H9 (cell line): ENCODE measurements around the gene ACTN4. TPM values are rescaled to one million over a fixed set of nuclear protein-coding genes. Genes with fewer than 3 reads are reported as not detected.

ENCODE experiments used
- DNase-seq: peaks from one replicate; pipeline ENCODE4 v3.0.0-alpha.2; 2017
- H2AFZ ChIP-seq: one replicate; pipeline ENCODE4 v1.6.1; 2013; ENCODE audit warnings: mild to moderate bottlenecking, low read length, control low read depth, moderate library complexity
- H2AK5ac ChIP-seq: 2 replicates; pipeline ENCODE4 v1.6.1; 2013; ENCODE audit warnings: low read length, control low read depth, mixed read lengths; ENCODE audit not compliant: insufficient read length
- H2BK120ac ChIP-seq: one replicate; pipeline ENCODE4 v1.6.1; 2013; ENCODE audit warnings: low read depth, mild to moderate bottlenecking, low read length, control low read depth, inconsistent platforms; ENCODE audit not compliant: poor library complexity, severe bottlenecking
- H2BK12ac ChIP-seq: 2 replicates; pipeline ENCODE4 v1.6.1; 2013; ENCODE audit warnings: low read length, control low read depth, mixed read lengths, low read depth; ENCODE audit not compliant: insufficient read length
- H2BK15ac ChIP-seq: 2 replicates; pipeline ENCODE4 v1.6.1; 2013; ENCODE audit warnings: low read depth, low read length, control low read depth
- H2BK20ac ChIP-seq: one replicate; pipeline ENCODE4 v1.6.1; 2013; ENCODE audit warnings: low read depth, mild to moderate bottlenecking, low read length, control low read depth, inconsistent platforms; ENCODE audit not compliant: poor library complexity, severe bottlenecking
- H2BK5ac ChIP-seq: 2 replicates; pipeline ENCODE4 v1.6.1; 2013; ENCODE audit warnings: low read length, control low read depth, mixed read lengths; ENCODE audit not compliant: insufficient read length
- H3K14ac ChIP-seq: 2 replicates; pipeline ENCODE4 v1.6.1; 2013; ENCODE audit warnings: low read length, control low read depth; ENCODE audit not compliant: insufficient read depth
- H3K18ac ChIP-seq: 2 replicates; pipeline ENCODE4 v1.6.1; 2013; ENCODE audit warnings: low read depth, mild to moderate bottlenecking, mixed read lengths, low read length, control low read depth; ENCODE audit not compliant: insufficient read length
- H3K23ac ChIP-seq: 2 replicates; pipeline ENCODE4 v1.6.1; 2013; ENCODE audit warnings: low read length, control low read depth, mixed read lengths, low read depth; ENCODE audit not compliant: insufficient read length
- H3K23me2 ChIP-seq: 2 replicates; pipeline ENCODE4 v1.6.1; 2013; ENCODE audit warnings: low read depth, mild to moderate bottlenecking, mixed read lengths, low read length, control low read depth; ENCODE audit not compliant: insufficient read length, poor library complexity, severe bottlenecking
- H3K27ac ChIP-seq: 2 replicates; pipeline ENCODE4 v1.5.1; 2013; ENCODE audit warnings: low read length, control low read depth, mixed read lengths, low read depth; ENCODE audit not compliant: insufficient read length
- H3K27me3 ChIP-seq: 2 replicates; pipeline ENCODE4 v1.6.1; 2013; ENCODE audit warnings: low read length, control low read depth, inconsistent platforms; ENCODE audit not compliant: insufficient read depth
- H3K4ac ChIP-seq: 2 replicates; pipeline ENCODE4 v1.6.1; 2013; ENCODE audit warnings: low read depth, mild to moderate bottlenecking, control low read depth, inconsistent platforms, low read length, moderate library complexity
- H3K4me1 ChIP-seq: 2 replicates; pipeline ENCODE4 v1.6.1; 2013; ENCODE audit warnings: low read length, control low read depth, inconsistent platforms; ENCODE audit not compliant: insufficient read depth
- H3K4me2 ChIP-seq: 2 replicates; pipeline ENCODE4 v1.6.1; 2013; ENCODE audit warnings: low read length, control low read depth, mixed read lengths; ENCODE audit not compliant: insufficient read length, insufficient read depth
- H3K56ac ChIP-seq: 2 replicates; pipeline ENCODE4 v1.6.1; 2013; ENCODE audit warnings: low read depth, mild to moderate bottlenecking, mixed read lengths, low read length, control low read depth; ENCODE audit not compliant: insufficient read length
- H3K79me1 ChIP-seq: 2 replicates; pipeline ENCODE4 v1.6.1; 2013; ENCODE audit warnings: low read depth, mild to moderate bottlenecking, moderate library complexity, low read length, control low read depth, inconsistent platforms; ENCODE audit not compliant: insufficient read depth, poor library complexity, severe bottlenecking
- H3K79me2 ChIP-seq: 2 replicates; pipeline ENCODE4 v1.6.1; 2013; ENCODE audit warnings: low read length, control low read depth, inconsistent platforms; ENCODE audit not compliant: insufficient read depth
- H3K9ac ChIP-seq: 2 replicates; pipeline ENCODE4 v1.6.1; 2013; ENCODE audit warnings: low read length, control low read depth, mixed read lengths; ENCODE audit not compliant: insufficient read length; ENCODE audit errors: extremely low read depth
- H3K9me3 ChIP-seq: one replicate; pipeline ENCODE4 v1.6.1; 2013; ENCODE audit warnings: low read depth, low read length, inconsistent platforms; ENCODE audit not compliant: control insufficient read depth
- H3T11ph ChIP-seq: one replicate; pipeline ENCODE4 v1.6.1; 2013; ENCODE audit warnings: mild to moderate bottlenecking, low read length, control low read depth, inconsistent platforms
- H4K20me1 ChIP-seq: one replicate; pipeline ENCODE4 v1.6.1; 2013; ENCODE audit not compliant: control insufficient read depth, insufficient read length, insufficient read depth
- H4K5ac ChIP-seq: 2 replicates; pipeline ENCODE4 v1.6.1; 2013; ENCODE audit warnings: low read depth, mild to moderate bottlenecking, mixed read lengths, low read length, control low read depth; ENCODE audit not compliant: insufficient read length
- H4K8ac ChIP-seq: replicated peaks from 2 replicates; pipeline ENCODE4 v1.6.1; 2013; ENCODE audit warnings: low read length, control low read depth, mixed read lengths, low read depth; ENCODE audit not compliant: insufficient read length
- H4K91ac ChIP-seq: 2 replicates; pipeline ENCODE4 v1.6.1; 2013; ENCODE audit warnings: low read depth, mild to moderate bottlenecking, moderate library complexity, mixed read lengths, low read length, control low read depth; ENCODE audit not compliant: insufficient read length
- H3K27ac Mint-ChIP-seq, 3 experiments: 2 replicates in 2 of 3; 3 replicates in 1 of 3; pipeline ENCODE4 v1.8.0; 2020 to 2021; ENCODE audit warnings: mixed read lengths in 3 of 3, mild to moderate bottlenecking in 1 of 3, moderate library complexity in 1 of 3
- H3K27me3 Mint-ChIP-seq: 2 replicates; pipeline ENCODE4 v1.8.0; 2021; ENCODE audit warnings: low read depth, mild to moderate bottlenecking, moderate library complexity, mixed read lengths
- H3K36me3 Mint-ChIP-seq, 3 experiments: 2 replicates in 2 of 3; 3 replicates in 1 of 3; pipeline ENCODE4 v1.8.0; 2020 to 2021; ENCODE audit warnings: low read depth in 3 of 3, mixed read lengths in 3 of 3; ENCODE audit not compliant: insufficient read depth in 1 of 3
- H3K4me1 Mint-ChIP-seq, 2 experiments: 2 replicates each; pipeline ENCODE4 v1.8.0; 2020; ENCODE audit warnings: mixed read lengths in 2 of 2
- H3K4me3 Mint-ChIP-seq, 2 experiments: 2 replicates in 1 of 2; 3 replicates in 1 of 2; pipeline ENCODE4 v1.8.0; 2020 to 2021; ENCODE audit warnings: mild to moderate bottlenecking in 2 of 2, mixed read lengths in 2 of 2, moderate library complexity in 1 of 2
- H3K9me3 Mint-ChIP-seq, 2 experiments: 2 replicates in 1 of 2; 3 replicates in 1 of 2; pipeline ENCODE4 v1.8.0; 2020; ENCODE audit warnings: mild to moderate bottlenecking in 2 of 2, mixed read lengths in 2 of 2, moderate library complexity in 1 of 2
- CTCF ChIP-seq: fragments of 200-600 bp; sonication (generic); conservative IDR thresholded peaks from 3 replicates; pipeline ENCODE4 v1.8.0; 2021; ENCODE audit warnings: antibody characterized with exemption, mild to moderate bottlenecking
- WGBS: extraction: QIAGEN DNeasy Blood & Tissue Kit; methylation state at CpG from one replicate; pipeline ENCODE4 v1.1.7; 2013; ENCODE audit warnings: missing lambda C conversion rate, low lambda C conversion rate, mixed read lengths; ENCODE audit not compliant: insufficient read length; ENCODE audit errors: extremely low coverage; 5-methylcytosine and 5-hydroxymethylcytosine counted together
- total RNA-seq: library from RNA; stranded (reverse); gene quantifications from 2 replicates; pipeline ENCODE4 v1.2.1, GENCODE V29; 2021

The ACTN4 gene
- total RNA-seq, 1 experiment from 2014 or later = 369 TPM

GRCh38 chr19:38644719-38645118, 2.7 kb upstream of the ACTN4 start:
- Histone ChIP-seq H3K18ac (no peak overlapping the region), H3K4ac (no peak overlapping the region), H3K4me1 (peaks cover 2% of the 10 kb centered on the region; the same call in 1 of the 2 replicates), H3K27me3 (no peaks in the 10 kb centered on the region), H3K79me2 (peaks cover 19% of the 10 kb centered on the region), H3K79me1 (peaks cover 3% of the 10 kb centered on the region), H2AFZ (no peak overlapping the region), H4K91ac (no peak overlapping the region), H4K20me1 (no peaks in the 10 kb centered on the region), H3K4me2 (no peak overlapping the region), H3K27ac (no peak overlapping the region), H3K9me3 (no peaks in the 10 kb centered on the region), H4K8ac (no peak overlapping the region), H2BK12ac (no peak overlapping the region), H3K23me2 (peaks cover 16% of the 10 kb centered on the region), H3T11ph (no peak overlapping the region), H2AK5ac (no peak overlapping the region), H3K9ac (no peak overlapping the region), H4K5ac (no peak overlapping the region), H2BK120ac (no peak overlapping the region), H2BK15ac (no peak overlapping the region), H3K56ac (no peak overlapping the region), H3K23ac (no peak overlapping the region), H2BK5ac (no peak overlapping the region), H2BK20ac (no peak overlapping the region), H3K14ac (no peak overlapping the region)
- Mint-ChIP-seq H3K27ac (peak overlapping the region in 2 of 3 experiments; percentile 81 to 91; a peak in 2 of 7 replicates), H3K36me3 (peaks cover 0 to 5% (median 4%) of the 10 kb centered on the region in 3 experiments; a peak in 2 of 7 replicates), H3K9me3 (no peaks in the 10 kb centered on the region; a peak in 1 of 5 replicates), H3K4me3 (no peak overlapping the region; a peak in 1 of 5 replicates), H3K4me1 (peaks cover 25 to 27% of the 10 kb centered on the region in 2 experiments), H3K27me3 (no peaks in the 10 kb centered on the region; the same call in 1 of the 2 replicates)
- TF ChIP-seq CTCF = no peak
- DNase-seq = peak; percentile 62
- WGBS = no CpG with 5 or more reads among the region's 8 CpGs
